GM19193 (cell line): Measurements from ENCODE around the gene ITGAL.

Source experiments
- POLR2A ChIP-seq: IDR thresholded peaks from 4 replicates; pipeline ENCODE4 v1.6.1; 2011; ENCODE audit not compliant: insufficient read depth, insufficient read length; ENCODE audit errors: extremely low read depth

Gene ITGAL

GRCh38 chr16:30530163-30531037 is 57.9 kb downstream of the ITGAL start:
- TF ChIP-seq POLR2A = no peak

GRCh38 chr16:30532285-30533145 is 60.0 kb downstream of the ITGAL start:
- TF ChIP-seq POLR2A = no peak

GRCh38 chr16:30533146-30533522 is 60.6 kb downstream of the ITGAL start:
- TF ChIP-seq POLR2A = no peak

GRCh38 chr16:30533748-30534367 is 61.3 kb downstream of the ITGAL start:
- TF ChIP-seq POLR2A = no peak

GRCh38 chr16:30534368-30535105 is 62.0 kb downstream of the ITGAL start, which contains the start of gene ZNF747:
Gene ZNF747 (minus strand): TSS chr16:30534858. CDS start chr16:30534679, 179 bp downstream.
- TF ChIP-seq POLR2A = peak; percentile 79

- TF ChIP-seq POLR2A = no peak
Measured at GRCh38 chr16:30535106-30535776, 62.7 kb downstream of the ITGAL start.

- peak; percentile 49 for TF ChIP-seq POLR2A
Measured at GRCh38 chr16:30535777-30536190, 63.2 kb downstream of the ITGAL start.

- TF ChIP-seq POLR2A = no peak
Measured at GRCh38 chr16:30539000-30539964, 66.7 kb downstream of the ITGAL start.

- no peak for TF ChIP-seq POLR2A
Measured at GRCh38 chr16:30541502-30542329, 69.2 kb downstream of the ITGAL start.

GRCh38 chr16:30543067-30543466 is 70.5 kb downstream of the ITGAL start:
- TF ChIP-seq POLR2A = no peak

- no peak for TF ChIP-seq POLR2A
Measured at GRCh38 chr16:30546115-30546514, 73.6 kb downstream of the ITGAL start.
